VCaP (cell line): ENCODE results near the gene LHX2.

ENCODE experiments used
- H3K27ac ChIP-seq: fragments of 450-650 bp; 2 replicates; pipeline ENCODE4 v1.5.1; 2017
- TF ChIP-seq, protein P1 (sequence below): fragments of 450-650 bp; conservative IDR thresholded peaks from 2 replicates; pipeline ENCODE4 v1.5.1; 2017; ENCODE audit warnings: mild to moderate bottlenecking, moderate library complexity

The LHX2 gene

DNA sequence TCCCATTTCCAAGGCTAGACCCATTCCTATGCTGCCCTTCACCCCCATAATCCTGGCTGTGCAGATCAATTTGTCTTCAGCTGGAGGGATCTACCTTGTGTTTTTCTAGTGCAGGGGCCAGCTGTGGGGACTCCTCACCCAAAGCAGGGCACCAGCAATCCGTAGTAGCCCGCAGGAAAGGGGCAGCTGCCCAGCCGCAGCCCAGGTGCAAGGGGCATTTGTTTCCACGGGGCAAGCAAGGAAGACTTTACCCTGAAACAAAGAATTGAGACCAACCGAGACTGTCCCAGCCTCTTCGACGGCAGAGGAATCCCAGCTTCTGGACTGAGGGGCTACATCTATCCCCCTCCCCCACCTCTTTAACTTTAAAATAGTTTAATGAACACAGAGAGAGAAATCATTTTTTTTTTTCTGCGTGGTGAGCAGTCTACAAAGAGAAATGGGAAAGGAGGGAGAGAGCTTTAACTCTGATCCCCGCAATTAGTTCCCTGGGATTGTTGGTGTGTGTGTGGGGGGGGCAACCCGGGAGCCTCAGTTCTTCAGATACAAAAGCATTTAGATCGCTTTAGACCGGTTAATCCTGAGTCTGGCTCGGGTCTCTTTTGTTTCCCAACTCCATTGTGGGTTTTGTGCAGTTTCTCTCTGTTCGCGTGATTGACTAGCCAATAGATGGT, 10.6 kb upstream of the LHX2 start:
- TF ChIP-seq, protein P1, sequence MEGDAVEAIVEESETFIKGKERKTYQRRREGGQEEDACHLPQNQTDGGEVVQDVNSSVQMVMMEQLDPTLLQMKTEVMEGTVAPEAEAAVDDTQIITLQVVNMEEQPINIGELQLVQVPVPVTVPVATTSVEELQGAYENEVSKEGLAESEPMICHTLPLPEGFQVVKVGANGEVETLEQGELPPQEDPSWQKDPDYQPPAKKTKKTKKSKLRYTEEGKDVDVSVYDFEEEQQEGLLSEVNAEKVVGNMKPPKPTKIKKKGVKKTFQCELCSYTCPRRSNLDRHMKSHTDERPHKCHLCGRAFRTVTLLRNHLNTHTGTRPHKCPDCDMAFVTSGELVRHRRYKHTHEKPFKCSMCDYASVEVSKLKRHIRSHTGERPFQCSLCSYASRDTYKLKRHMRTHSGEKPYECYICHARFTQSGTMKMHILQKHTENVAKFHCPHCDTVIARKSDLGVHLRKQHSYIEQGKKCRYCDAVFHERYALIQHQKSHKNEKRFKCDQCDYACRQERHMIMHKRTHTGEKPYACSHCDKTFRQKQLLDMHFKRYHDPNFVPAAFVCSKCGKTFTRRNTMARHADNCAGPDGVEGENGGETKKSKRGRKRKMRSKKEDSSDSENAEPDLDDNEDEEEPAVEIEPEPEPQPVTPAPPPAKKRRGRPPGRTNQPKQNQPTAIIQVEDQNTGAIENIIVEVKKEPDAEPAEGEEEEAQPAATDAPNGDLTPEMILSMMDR = no peak
- H3K27ac ChIP-seq = no peak overlapping the region

DNA sequence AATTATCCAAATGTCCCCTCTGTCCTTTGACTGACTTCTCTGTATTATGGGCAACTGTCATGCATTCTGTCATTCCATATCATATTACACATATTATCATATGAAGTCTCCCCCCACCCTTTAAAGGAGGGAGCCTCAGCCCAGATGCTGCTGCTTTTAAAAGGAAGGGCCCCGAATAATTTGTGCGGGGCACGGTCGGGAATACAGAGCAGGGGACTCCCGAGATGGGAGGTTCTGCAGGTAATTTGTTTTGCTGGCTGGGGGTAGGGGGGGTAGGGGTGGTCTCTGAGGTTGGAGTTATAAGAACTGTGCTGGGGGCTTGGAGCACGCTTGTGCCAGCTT, 10.1 kb upstream of the LHX2 start:
- TF ChIP-seq, protein P1 = no peak
- H3K27ac ChIP-seq = no peak overlapping the region; the same call in 1 of the 2 replicates

DNA sequence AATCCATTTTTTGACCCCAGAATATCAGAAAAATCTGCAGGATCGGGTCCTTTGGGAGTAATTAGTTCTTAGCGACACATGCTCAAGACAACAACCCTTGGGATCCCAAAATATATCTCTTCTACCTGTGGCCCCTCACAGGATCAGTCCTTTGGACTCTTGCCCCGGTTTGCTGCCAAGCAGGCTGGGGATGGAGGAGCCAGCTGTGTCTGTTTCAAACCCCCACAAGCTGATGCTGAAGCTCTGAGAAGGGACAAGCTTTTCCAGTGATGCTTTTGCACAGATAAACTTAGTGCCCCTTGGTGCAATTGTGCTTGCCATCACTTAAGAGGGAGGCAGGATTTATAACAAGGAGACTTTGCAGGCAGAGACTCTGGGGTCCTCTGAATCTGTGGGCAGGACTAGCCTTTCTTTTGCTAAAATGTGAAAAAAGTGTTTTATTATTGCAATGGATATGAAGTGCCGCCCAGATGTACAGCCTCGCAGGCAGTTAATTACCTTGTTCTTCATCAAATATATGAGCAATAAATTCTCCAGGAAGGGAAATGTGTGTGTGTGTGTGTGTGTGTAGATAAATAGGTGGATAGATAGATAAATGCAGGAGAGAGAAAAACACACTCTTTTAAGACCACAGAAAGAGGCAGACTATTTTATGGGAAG, 9.6 kb upstream of the LHX2 start:
- TF ChIP-seq, protein P1 = no peak
- peak overlapping the region; percentile 24; the same call in 1 of the 2 replicates for H3K27ac ChIP-seq

DNA sequence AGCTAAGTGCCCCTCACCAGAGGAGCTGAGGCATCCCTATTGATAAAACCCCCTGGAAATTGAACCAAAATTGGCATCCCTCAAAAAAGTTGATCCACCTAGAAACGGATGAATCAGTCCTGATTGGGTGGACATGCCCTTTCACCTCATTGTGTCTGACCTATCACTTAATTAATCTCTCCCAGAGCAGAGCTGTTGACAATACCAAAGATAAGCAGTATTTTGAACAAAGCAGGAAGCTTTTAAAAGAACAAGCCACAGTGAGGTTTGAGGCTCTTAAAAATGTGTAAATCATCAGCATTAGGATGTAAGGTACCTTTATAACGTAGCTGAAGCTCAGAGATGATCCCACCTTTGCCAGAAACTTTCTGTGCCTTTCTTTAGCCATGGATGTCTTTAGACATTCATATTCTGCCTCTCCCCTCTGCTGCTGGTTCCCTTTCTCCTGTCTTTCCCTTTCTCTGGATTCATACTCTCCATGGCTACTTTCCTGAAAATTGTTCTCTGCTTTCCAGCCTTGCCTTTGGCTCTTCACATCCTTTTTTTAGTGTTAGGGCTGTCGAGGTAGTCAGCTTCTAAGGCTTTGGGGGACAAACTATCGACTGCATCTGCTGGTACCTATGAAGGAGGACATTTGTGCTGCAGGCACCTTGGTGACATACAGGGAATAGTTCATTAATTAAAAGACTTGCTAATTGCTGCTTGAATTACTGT, 7.8 kb upstream of the LHX2 start:
- TF ChIP-seq, protein P1 = no peak
- H3K27ac ChIP-seq = peak overlapping the region; percentile 59

DNA sequence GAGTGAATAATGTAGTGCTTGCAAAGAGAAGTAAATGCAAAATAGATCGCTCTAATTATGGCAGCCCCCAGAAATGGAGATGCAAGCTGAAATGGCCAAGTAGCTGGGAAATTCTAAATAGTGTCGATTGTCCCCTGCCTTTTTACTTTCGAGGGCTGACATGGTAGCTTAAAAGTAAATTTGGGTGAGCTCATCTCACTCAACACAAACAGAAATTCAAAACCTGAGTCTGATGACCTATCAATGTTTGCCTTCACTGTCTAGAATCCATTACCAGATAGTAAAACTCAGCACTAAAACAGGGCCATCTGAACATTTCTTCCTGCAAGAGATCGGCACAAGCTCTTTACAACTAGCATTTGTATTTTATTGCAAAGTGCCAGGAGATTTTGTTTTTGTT, 7.0 kb upstream of the LHX2 start:
- H3K27ac ChIP-seq = peak overlapping the region; percentile 59; the same call in 1 of the 2 replicates
- TF ChIP-seq, protein P1 = no peak

DNA sequence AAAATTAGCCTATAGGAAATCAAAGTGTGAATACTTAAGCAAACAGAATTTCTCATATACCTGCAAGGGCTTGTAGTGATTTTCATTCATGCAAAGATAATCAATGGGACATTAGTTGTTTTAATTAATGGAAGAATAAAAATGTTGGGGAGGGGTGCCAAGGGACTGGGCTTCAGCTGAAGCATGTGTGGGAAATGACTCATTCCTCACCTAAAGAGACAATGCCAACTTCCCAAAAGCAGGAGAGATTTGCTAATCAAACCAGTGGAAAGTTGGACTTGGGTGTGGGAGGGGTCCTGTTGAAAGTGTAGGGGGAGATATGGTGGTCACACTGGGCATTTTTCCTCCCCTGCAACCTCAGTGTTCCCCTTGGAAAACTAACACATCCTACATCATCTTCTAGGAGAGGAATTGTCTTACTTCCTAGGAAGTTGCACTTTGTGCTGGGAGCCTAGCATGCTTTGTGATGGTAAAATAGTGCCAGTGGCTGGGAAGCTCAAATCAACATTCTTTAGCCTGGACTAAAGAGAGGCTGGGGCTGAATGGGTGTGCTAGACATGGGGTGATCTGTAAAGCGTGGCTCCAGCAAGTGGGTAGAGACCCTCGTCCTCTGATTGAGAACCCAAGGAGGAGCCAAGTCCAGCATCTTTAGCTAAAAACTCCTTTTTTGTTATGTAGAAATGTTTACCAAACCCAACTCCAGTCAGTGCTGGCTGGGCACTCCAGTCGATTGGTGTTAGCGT, 6.4 kb upstream of the LHX2 start:
- H3K27ac ChIP-seq = peak overlapping the region; percentile 59
- TF ChIP-seq, protein P1 = no peak
